ENCODE results near the gene CARD11. TPM values are rescaled to one million over a fixed set of nuclear protein-coding genes. Genes with fewer than 3 reads are reported as not detected.
"Not testable (repeated sequence)": the region's sequence is repeated elsewhere in the genome, so short reads cannot be mapped to it uniquely, and the experiment has no call there.

CARD11 gene
- total RNA-seq, 4 donors from 2014 or later, result 0.96 to 47.5 (median 6.6) TPM

GRCh38 chr7:3041986-3042675, 1.5 kb downstream of the CARD11 start:
- Histone ChIP-seq H3K27me3 (peaks cover 21% of the 10 kb centered on the region), H3K4me3 (no peak overlapping the region), H3K36me3 (no peaks in the 10 kb centered on the region), H3K4me1 (peaks cover 0 to 2% (median 0%) of the 10 kb centered on the region in 4 donors), H3K9me3 (no peaks in the 10 kb centered on the region), H3K27ac (no peak overlapping the region)
- in situ Hi-C loops (cut with MboI; ENCODE audit: low pct_ligation_motif_present in 1 of 4, low pct_unique_long_range_greater_than_20kb in 1 of 4, low sequenced_read_pairs in 3 of 4), result no loop called here
- TF ChIP-seq POLR2AphosphoS5 (IDR thresholded peaks at IDR 0.05) (no peak), POLR2A (IDR thresholded peaks at IDR 0.05) (no peak), CTCF (IDR thresholded peaks at IDR 0.05) (no peak), EP300 (IDR thresholded peaks at IDR 0.05; ENCODE audit: low read depth) (no peak)
- DNase-seq, result no peak
- WGBS, 2 donors (ENCODE audit: low coverage in 1 of 2), result 72 to 94% methylated on average over 14 to 27 of the region's 27 CpGs
- intact Hi-C loops (cut with DNase I; ENCODE audit: low total_unique reads), result no loop called here

GRCh38 chr7:3039787-3040186, 3.9 kb downstream of the CARD11 start:
- no peaks in the 10 kb centered on the region for H3K9me3 ChIP-seq
- 76 to 81% methylated on average over 5 to 9 of the region's 9 CpGs for WGBS, 2 donors (ENCODE audit: low coverage in 1 of 2)
- no peak overlapping the region for H3K4me3 ChIP-seq
- H3K4me1 ChIP-seq, result peaks cover 0 to 2% (median 0%) of the 10 kb centered on the region in 4 donors
- H3K27ac ChIP-seq, result no peak overlapping the region
- no peak for DNase-seq
- in situ Hi-C loops (cut with MboI; ENCODE audit: low pct_ligation_motif_present in 1 of 4, low pct_unique_long_range_greater_than_20kb in 1 of 4, low sequenced_read_pairs in 3 of 4), result no loop called here
- H3K27me3 ChIP-seq, result peaks cover 21% of the 10 kb centered on the region
- TF ChIP-seq POLR2A (IDR thresholded peaks at IDR 0.05) (no peak), EP300 (IDR thresholded peaks at IDR 0.05; ENCODE audit: low read depth) (no peak), POLR2AphosphoS5 (IDR thresholded peaks at IDR 0.05) (no peak), CTCF (IDR thresholded peaks at IDR 0.05) (no peak)
- intact Hi-C loops (cut with DNase I; ENCODE audit: low total_unique reads), result no loop called here
- no peaks in the 10 kb centered on the region for H3K36me3 ChIP-seq

GRCh38 chr7:3038011-3038410, 5.7 kb downstream of the CARD11 start:
- DNase-seq; intact Hi-C loops (cut with DNase I; ENCODE audit: low total_unique reads): not testable (repeated sequence)
- 82 to 92% methylated on average over 5 to 7 of the region's 7 CpGs for WGBS, 2 donors (ENCODE audit: low coverage in 1 of 2)

GRCh38 chr7:3037259-3037658, 6.4 kb downstream of the CARD11 start:
- DNase-seq, result no peak
- H3K4me1 ChIP-seq, result no peaks in the 10 kb centered on the region
- H3K27me3 ChIP-seq, result peaks cover under 1% of the 10 kb centered on the region
- no peak overlapping the region for H3K27ac ChIP-seq
- intact Hi-C loops (cut with DNase I; ENCODE audit: low total_unique reads) (no loop called here), in situ Hi-C loops (cut with MboI; ENCODE audit: low pct_ligation_motif_present in 1 of 4, low pct_unique_long_range_greater_than_20kb in 1 of 4, low sequenced_read_pairs in 3 of 4) (no loop called here)
- H3K36me3 ChIP-seq, result no peaks in the 10 kb centered on the region
- no peaks in the 10 kb centered on the region for H3K9me3 ChIP-seq
- no peak overlapping the region for H3K4me3 ChIP-seq
- TF ChIP-seq CTCF (IDR thresholded peaks at IDR 0.05), result no peak
- TF ChIP-seq POLR2A (IDR thresholded peaks at IDR 0.05), result no peak
- TF ChIP-seq EP300 (IDR thresholded peaks at IDR 0.05; ENCODE audit: low read depth), result no peak
- TF ChIP-seq POLR2AphosphoS5 (IDR thresholded peaks at IDR 0.05), result no peak
- 49% methylated on average over 4 of the region's 4 CpGs; no CpG with 5 or more reads in 1 of the 2 donors for whole genome bisulfite sequencing, 2 donors (ENCODE audit: low coverage in 1 of 2)

More at GRCh38 chr7:3038011-3038410, 5.7 kb downstream of the CARD11 start:
- H3K9me3 ChIP-seq; H3K27me3 ChIP-seq; H3K4me1 ChIP-seq; in situ Hi-C loops (cut with MboI; ENCODE audit: low pct_ligation_motif_present in 1 of 4, low pct_unique_long_range_greater_than_20kb in 1 of 4, low sequenced_read_pairs in 3 of 4); H3K27ac ChIP-seq; H3K4me3 ChIP-seq; H3K36me3 ChIP-seq: not testable (repeated sequence)
